ENCODE data around the gene ZDHHC14.
"Not testable (repeated sequence)": the region's sequence is repeated elsewhere in the genome, so short reads cannot be mapped to it uniquely, and the experiment has no call there.

ZDHHC14 gene

DNA sequence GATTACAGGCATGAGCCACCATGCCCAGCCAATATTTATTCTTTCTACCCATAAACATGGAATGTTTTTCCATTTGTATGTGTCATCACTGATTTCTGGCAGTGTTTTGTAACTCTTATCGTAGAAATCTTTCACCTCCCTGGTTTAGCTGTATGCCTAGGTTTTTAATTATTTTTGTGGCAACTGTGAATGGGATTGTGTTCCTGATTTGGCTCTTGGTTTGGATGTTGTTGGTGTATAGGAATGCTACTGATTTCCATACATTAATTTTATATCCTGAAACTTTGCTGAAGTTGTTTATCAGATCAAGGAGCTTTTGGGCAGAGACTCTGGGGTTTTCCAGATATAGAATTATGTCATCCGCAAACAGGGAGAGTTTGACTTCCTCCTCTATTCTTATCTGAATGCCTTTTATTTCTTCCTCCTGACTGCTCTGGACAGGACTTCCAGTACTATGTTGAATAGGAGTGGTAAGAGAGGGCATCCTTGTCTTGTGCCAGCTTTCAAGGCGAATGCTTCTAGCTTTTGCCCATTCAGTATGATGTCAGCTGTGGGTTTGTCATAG, 198.6 kb downstream of the ZDHHC14 start:
- DNase-seq: peak; percentile 12

DNA sequence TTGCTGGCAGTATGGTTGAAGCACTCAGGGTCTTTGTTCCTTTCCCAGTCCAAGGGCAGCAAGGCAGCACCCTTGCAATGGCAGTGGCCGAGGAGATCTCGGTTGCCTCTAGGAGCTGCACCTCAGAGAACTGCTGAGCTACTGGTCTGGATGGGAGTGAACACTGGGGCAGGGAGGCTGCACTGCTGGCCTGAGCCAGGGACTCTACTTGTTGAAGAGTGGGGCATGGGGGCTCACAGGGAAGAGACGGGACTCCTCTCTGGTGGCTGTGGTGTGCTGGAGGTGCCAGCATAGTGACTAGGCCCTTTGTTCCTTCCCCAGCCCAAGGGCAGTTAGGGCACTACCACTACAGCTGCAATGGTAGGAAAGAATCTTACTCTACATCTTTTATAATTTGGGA, 203.0 kb downstream of the ZDHHC14 start:
- DNase-seq: no peak

DNA sequence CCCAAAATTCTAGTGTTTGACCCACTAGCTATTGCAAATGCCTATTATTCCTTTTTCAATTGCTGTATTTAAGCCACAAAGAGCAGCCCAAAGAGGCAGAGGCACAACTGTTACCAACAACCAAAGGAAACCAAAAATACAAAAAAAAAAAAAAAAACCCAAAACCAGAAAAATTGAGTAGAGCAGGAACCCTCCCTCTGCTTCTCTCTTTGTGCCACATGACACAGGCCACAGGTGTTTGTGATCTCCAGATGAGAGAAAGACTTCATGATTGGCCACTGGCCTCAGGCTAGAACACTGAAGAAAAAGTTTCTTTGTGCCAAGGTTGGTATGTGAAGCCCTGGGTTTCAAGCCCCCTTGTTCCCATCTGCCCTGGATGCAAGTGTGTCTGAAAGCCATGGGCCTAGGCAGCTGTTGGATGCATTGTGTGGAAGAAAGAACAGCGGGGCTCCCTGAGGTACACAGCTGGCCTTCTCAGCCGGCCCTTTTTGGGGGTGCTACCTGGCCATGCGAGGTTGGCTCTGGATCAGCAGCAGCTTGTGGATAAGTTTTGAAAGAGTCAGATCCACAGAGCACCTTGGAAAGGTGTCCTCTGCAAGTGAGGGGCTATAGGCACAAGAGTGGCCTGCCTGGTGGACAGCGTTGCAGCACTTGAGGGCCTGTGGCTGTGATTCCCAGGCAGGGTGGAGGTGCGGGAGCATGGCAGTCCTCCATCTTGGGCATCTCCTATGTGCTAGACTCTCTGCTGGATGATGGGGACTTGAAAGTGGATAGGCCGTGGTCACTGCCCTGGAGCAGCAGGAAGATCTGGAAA, 204.5 kb downstream of the ZDHHC14 start:
- no peak for DNase-seq

DNA sequence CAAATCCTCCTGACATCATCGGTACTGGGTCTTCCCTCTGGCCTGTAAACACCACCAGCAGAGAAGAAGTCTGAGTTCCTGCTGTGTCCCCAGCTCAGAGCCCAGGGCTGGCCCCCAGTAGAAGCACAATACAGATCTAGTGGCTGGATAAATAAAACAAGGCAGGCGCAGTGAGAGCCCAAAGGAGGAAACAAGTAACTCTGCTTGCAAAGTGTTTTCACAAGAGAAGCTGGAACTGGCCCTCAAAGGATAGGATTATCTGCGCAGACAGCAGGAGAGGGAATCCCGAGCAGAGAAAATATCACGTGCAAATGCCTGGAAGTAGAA, 205.1 kb downstream of the ZDHHC14 start:
- DNase-seq: no peak

GRCh38 chr6:157586476-157587126, 205.6 kb downstream of the ZDHHC14 start:
- DNase-seq: no peak

DNA sequence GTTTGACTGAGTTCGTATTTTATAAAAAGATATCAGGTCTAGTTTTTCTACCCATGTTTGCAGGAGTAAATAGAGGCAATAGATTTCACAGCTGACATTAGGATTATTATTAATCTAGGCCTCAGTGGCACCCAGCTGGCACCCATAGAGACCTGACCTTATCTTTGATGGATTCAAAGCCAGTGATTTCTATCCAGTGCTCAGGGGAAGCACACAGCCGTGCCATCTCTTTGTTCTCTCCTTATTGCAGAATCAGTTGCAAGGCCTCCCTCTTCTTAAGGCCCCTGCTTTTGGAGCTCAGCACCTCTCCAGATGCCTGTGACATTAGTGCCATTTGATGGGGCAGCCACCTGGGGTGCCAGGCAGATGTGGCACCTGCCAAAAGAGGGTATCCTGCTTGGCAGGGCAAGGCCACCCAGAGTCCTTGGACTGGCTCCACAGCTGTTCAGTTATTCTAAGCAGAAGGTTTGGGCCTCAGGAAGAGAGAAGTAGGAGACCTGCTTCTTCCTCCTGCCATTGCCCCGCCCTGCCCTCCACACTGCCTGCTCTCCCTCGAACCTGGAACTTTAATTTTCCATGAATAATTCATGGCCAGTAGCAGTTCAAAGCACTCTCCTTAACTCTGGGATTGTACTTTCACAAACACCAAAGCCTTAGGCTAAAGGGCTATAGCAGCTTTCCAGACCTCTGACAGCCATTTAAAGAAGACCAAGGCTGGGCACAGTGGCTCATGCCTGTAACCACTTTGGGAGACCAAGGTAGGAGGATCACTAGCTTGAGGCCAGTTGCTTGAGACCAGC, 206.3 kb downstream of the ZDHHC14 start:
- DNase-seq: no peak

- not testable (repeated sequence) for DNase-seq
Measured at GRCh38 chr6:157590654-157591053, 209.7 kb downstream of the ZDHHC14 start.

GRCh38 chr6:157592541-157592940, 211.6 kb downstream of the ZDHHC14 start:
- DNase-seq: no peak

DNA sequence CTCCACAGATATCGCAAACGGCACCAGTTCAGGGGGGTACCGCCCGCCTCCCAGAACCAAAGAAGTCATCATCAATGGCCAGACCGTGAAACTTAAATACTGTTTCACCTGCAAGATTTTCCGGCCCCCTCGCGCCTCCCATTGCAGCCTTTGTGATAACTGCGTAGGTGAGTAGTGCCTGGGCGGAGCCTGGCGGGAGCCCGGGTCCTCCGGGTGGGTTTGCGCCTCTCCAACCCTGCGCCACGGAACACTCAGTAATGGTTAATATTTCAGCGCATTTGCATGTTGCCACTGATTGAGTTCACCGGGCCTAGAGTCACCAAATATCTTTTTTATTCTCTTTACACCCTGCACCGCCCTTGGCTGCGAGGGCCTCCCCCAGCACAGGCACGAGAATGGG, 212.0 kb downstream of the ZDHHC14 start:
- DNase-seq: no peak

DNA sequence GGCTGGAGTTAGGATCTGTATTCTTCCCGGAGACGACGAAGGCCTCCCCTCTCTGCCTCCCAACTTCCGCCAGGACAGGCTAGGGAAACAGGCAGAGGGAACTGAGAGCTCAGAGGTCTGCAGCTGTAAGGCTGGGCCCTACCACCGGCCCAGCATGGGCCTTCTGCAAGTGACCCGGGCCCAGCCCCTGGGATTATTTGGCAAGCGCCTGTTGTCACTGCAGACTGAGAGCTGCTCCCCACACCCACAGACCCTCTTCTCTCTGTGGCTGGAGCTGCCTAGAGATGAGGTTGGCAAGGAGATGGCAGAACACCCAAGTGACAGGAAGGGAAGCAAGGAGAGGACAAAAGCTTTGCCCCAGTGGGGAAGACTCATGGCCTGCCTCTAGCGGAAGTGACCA, 212.6 kb downstream of the ZDHHC14 start:
- DNase-seq: no peak

DNA sequence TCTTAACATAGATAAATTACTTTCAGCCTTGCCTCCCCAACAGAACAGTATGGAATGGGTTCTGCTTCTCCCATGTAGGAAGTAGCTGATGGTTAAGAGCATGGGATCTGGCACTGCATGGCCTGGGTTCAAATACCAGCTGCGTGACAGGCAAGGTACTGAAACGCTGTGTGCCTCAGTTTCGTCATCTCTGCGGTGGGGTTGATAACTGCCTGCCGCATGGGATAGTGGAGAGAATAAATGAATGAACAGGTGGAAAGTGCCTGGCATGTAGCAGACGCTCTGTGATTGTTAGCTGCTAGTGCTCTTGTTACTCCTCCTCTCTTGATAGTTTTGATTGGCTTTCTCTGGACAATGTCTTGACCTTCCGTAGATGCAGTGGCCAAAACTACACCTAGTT, 213.3 kb downstream of the ZDHHC14 start:
- no peak for DNase-seq

DNA sequence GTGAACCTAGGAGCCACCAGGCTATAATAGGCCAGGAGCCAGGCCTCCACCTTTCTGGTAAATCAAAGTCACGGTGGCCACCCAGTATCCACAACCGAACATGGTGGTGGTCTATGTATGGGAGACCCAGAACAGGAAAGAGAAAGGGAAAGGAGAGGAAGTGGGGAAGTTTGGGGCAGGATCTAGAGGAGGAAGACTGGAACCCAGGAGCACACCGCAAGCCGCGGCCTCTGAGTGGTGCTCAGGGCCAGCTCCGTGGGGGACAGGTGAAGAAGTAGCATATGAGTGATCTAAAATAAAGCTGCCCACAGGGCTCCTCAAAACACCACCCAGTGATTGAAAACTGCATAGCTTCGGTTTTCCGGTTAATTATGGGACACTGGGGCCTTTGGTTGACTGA, 214.8 kb downstream of the ZDHHC14 start:
- no peak for DNase-seq

GRCh38 chr6:157596461-157596860, 215.5 kb downstream of the ZDHHC14 start:
- no peak for DNase-seq

DNA sequence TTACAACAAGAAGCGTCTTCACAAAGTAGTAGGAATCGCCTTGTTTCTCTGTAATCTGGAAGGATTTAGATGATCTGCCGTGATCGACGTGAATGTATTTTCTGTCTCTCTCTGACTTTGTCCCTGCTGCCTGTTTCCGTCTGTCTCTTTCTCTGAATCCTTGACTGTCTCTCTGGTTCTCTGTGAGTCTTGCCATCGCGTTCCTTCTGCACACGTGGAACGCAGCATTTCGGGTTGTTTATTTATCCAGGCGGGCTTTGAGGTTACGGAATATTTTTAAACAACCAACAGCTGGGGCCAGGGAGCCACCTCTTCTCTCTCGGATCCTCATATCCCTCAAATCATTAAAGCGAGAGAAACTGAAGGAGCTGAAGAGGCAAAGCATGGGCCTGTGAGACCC, 215.9 kb downstream of the ZDHHC14 start:
- no peak for DNase-seq

DNA sequence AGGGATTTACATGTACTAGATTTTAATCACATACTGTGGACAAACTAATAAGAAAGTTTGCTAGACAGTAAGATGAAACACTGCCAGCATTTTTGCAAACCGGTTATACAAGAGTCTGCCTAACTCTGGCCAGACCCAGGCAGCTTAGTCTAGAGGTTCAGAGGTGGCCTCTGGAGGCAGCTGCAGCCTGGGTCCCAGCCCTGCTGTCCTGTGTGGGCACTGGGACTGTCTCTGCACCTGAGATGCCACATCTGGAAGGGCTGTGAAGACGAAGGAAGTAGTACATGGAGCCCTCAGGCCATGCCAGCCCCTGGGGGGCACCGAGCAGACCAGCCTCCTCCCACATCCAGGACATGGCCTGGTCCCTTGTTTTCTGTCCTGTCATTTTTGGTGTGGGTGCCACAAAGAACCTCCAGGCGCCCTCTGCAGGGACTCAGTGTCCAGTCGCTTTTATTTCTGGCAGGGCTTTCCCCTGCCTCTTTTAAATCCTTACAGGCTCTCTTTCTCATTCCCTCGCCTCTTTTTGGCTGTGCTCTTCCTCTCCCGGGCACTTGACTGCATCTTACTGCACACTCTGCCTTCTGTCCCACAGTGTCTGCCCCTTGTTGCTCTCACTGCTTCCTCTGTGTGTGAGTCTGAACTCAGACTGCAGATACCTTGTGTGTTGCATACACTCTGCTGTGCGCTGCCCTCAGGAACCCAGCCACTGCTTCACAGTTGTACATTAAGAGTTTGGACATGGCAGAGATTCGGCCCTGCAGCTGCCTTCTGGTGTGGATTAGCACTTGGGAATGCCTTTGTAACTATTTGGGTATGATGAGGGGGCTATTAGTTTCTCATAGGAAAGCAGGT, 216.7 kb downstream of the ZDHHC14 start:
- DNase-seq: peak; percentile 50

DNA sequence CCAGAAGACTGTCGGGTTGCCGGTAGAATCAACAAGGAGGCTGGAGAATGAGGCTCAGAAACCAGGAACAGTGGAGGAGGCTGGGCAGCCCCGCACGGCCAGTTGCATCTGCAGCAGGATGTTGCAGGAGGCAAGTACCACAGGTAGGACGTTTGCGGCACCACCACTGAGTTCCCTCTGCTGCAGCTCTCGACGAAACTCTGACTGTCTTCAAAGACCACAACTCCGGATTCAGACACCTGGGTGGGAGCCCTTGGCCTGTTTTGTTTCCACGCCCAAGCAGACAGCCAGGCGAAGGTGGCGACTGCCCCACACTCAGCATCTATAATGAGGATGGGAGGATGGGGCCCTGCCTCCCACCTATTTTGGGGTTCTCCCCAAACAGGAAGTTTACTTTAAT, 218.2 kb downstream of the ZDHHC14 start:
- no peak for DNase-seq

- no peak for DNase-seq
Measured at GRCh38 chr6:157600807-157601206, 219.8 kb downstream of the ZDHHC14 start.

DNA sequence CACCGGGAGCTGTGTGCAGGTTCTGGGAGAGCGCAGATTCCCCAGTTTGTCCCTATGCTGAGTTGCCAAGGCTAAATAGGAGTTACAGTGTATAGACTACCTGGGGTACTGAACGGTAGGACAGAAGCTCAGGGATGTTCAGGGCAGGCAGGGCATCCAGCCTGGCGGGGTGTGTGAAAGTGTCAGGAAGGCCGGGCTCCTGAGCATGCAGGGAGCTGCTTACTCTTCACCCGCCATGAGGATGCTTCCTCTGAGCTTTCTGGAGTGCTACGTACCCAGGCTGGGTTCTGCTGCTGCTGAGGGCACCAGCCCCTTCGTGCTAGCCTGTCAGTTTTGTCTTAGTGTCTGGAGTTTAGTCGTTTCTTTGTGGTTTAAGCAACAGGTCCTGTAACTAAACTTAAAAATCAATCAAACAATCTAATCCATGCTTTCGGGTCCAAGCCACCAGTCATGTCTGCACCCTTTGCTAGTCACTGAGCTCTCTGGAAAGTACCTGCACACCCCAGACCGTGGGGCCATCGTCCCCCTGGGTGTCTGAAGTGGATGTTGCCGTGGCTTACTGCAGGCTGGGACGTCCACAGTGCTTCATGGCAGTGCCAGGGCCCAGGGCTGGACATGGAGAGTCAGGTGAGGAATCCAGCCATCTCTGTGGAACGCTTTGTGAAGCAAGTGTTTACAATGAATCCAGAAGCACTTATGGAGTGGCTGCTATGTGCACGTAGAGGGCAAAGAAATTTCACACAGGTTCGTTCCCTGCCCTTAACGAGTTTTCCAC, 221.7 kb downstream of the ZDHHC14 start:
- no peak for DNase-seq

GRCh38 chr6:157603314-157603940, 222.4 kb downstream of the ZDHHC14 start:
- DNase-seq: no peak

DNA sequence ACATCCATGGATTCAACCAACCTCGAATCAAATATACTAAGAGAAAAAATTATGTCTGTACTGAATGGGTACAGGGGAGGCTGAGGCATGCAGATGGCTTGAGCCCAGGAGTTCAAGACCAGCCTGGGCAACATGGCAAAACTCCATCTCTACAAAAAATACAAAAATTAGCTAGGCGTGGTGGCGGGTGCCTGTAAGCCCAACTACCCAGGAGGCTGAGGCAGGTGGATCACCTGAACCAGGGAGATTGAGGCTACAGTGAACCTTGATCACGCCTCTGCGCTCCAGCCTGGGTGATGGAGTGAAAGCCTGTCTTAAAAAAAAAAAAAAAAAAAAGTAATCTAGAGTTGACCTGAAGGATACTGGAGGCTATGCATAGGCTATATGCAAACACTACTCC, 223.0 kb downstream of the ZDHHC14 start:
- DNase-seq: no peak

GRCh38 chr6:157604816-157605215, 223.8 kb downstream of the ZDHHC14 start:
- DNase-seq: no peak

All from EL (cell line).